NCI-H446 (cell line): ENCODE results near the gene RANGAP1.
A peak's percentile ranks its signal among the peaks of the same experiment; 100 is the strongest.

Experiments
- DNase-seq, 2 experiments: peaks; one replicate each; lab custom pipeline; 2025; lab: John Stamatoyannopoulos, UW

Gene RANGAP1

GRCh38 chr22:41285820-41286638, at the start of gene RANGAP1:
Gene RANGAP1 (minus strand): TSS chr22:41286187. CDS start chr22:41281044, 5,143 bp downstream.
- peak; percentile 96 to 98 for DNase-seq

GRCh38 chr22:41334951-41335635, 49.1 kb upstream of the RANGAP1 start:
- DNase-seq, result no peak

- DNase-seq, result peak; percentile 5 to 77
These were observed 48.2 kb upstream of the RANGAP1 start for GRCh38 chr22:41334215-41334614.

- DNase-seq, result no peak
These were observed 47.8 kb upstream of the RANGAP1 start for GRCh38 chr22:41333806-41334205.

- DNase-seq, result no peak
These were observed 46.4 kb upstream of the RANGAP1 start for GRCh38 chr22:41332217-41332939.

GRCh38 chr22:41330169-41330568, 44.2 kb upstream of the RANGAP1 start:
- no peak for DNase-seq

- DNase-seq, result no peak
These were observed 41.1 kb upstream of the RANGAP1 start for GRCh38 chr22:41327124-41327523.

GRCh38 chr22:41324821-41325528, 39.0 kb upstream of the RANGAP1 start:
- no peak for DNase-seq

- no peak for DNase-seq
These were observed 34.6 kb upstream of the RANGAP1 start for GRCh38 chr22:41320416-41321240.

GRCh38 chr22:41315586-41315985, 29.6 kb upstream of the RANGAP1 start:
- DNase-seq, result no peak

GRCh38 chr22:41314821-41315220, 28.8 kb upstream of the RANGAP1 start:
- DNase-seq, result no peak

GRCh38 chr22:41311487-41311886, 25.5 kb upstream of the RANGAP1 start:
- DNase-seq, result no peak

- no peak for DNase-seq
These were observed 24.3 kb upstream of the RANGAP1 start for GRCh38 chr22:41310336-41310735.

- no peak for DNase-seq
These were observed 22.6 kb upstream of the RANGAP1 start for GRCh38 chr22:41308544-41308947.

GRCh38 chr22:41308054-41308453, 22.1 kb upstream of the RANGAP1 start:
- DNase-seq, result no peak

GRCh38 chr22:41305646-41306045, 19.7 kb upstream of the RANGAP1 start:
- DNase-seq, result no peak

- DNase-seq, result no peak
These were observed 16.8 kb upstream of the RANGAP1 start for GRCh38 chr22:41302811-41303210.

- DNase-seq, result no peak
These were observed 16.2 kb upstream of the RANGAP1 start for GRCh38 chr22:41302021-41302767.

- DNase-seq, result peak; percentile 34 to 73
These were observed 15.4 kb upstream of the RANGAP1 start, which contains the start of gene ZC3H7B for GRCh38 chr22:41301085-41302020. Gene ZC3H7B (plus strand): TSS chr22:41301525. CDS start chr22:41320661, 19,136 bp downstream.
